GM21381 (cell line): ENCODE results near the gene ARMC2.
"Not testable (repeated sequence)": the region's sequence is repeated elsewhere in the genome, so short reads cannot be mapped to it uniquely, and the experiment has no call there.

Source experiments
- ATAC-seq: cut with Tn5 transposase; IDR thresholded peaks from one replicate; pipeline ENCODE4 v1.9.1; 2021; ENCODE audit warnings: mild to moderate bottlenecking, moderate library complexity; ENCODE audit not compliant: unreplicated experiment

Gene ARMC2, protein sequence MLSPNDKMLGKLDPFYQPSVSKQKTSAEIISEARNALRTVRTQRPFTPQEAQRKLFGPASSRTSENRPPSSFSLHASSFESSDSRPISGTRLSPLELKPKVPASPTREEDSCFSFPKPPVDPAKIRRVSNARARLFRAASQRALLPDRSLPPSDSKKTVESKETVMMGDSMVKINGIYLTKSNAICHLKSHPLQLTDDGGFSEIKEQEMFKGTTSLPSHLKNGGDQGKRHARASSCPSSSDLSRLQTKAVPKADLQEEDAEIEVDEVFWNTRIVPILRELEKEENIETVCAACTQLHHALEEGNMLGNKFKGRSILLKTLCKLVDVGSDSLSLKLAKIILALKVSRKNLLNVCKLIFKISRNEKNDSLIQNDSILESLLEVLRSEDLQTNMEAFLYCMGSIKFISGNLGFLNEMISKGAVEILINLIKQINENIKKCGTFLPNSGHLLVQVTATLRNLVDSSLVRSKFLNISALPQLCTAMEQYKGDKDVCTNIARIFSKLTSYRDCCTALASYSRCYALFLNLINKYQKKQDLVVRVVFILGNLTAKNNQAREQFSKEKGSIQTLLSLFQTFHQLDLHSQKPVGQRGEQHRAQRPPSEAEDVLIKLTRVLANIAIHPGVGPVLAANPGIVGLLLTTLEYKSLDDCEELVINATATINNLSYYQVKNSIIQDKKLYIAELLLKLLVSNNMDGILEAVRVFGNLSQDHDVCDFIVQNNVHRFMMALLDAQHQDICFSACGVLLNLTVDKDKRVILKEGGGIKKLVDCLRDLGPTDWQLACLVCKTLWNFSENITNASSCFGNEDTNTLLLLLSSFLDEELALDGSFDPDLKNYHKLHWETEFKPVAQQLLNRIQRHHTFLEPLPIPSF

DNA sequence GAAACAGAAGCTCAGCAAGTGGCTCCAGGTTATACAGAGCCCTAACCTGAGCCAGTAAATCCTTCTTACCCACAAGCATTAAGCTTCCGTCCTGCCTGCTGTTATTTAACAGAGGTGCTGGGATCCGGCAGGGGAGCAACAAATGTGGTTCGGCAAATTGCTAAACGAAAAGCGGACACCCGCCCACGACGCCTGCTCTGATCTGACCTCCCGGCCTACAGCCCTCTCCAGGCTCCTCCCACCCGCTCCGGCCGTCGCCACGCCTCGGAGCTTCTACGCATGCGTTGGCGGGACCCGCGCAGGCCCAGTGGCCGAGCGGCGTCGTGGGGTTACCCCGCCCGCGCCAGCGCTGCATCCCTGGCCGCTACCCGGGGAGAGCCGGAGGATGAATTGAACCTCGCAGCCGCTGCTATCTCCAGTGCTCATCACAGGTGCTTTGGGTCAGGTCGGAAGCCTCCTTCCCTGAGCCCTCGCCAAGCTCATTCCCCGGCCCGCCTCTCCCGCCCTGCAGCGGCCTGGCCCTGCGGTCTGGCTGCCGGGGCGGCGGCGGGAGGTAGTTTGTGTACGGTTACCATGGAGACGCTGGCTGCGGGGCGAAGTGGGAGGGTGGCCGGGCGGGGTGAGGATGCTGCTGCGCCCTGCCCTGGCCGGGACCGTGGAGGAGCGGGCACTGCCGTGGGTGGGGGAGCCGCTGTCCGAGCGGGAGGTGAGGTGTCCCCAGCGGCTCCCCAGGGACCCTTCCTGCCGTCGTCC, at the start of gene ARMC2:
Gene ARMC2, plus strand, starts transcription at position 307 of the 753 bp plus-strand sequence. CDS start 5,846 bp downstream, outside the sequence.
- peak; percentile 98 for ATAC-seq

- no peak for ATAC-seq
These were observed 49.4 kb upstream of the ARMC2 start for GRCh38 chr6:108798670-108799353.

DNA sequence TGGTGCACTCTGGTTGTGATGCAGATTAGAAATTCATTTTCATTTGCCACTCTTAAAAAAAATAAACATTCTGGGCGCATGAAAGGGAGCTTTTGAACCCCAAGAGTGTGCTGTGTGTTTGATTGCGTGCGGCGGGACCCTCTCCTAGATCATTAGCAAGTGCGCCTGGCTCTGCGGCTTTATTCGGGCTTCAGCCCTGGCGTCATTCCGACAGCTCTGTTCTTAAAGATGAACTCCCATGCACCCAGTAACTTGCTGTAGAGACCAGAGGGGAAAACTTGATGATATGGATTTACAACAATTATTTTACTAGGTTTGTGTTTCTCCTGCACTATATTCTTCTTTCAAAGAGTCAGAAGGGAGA, 48.9 kb upstream of the ARMC2 start:
- no peak for ATAC-seq

DNA sequence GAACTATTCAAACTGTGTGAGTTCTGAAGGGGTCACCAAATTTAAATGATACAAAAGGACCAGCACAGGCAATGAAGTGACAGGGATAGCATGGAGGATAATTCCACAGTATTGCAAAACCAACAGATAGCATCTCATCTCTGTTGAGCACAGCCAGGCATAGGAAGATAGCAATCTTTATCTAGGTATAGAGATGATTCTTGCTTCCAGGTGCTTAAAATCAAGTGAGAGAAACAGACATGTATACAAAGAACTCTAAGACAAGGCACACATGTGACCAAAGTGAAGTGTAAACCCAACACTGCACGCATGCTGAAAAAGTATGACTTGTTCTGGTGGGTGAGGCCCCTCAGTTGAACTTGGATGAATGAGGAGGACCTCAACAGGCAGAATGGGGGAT, 48.4 kb upstream of the ARMC2 start:
- ATAC-seq = no peak

DNA sequence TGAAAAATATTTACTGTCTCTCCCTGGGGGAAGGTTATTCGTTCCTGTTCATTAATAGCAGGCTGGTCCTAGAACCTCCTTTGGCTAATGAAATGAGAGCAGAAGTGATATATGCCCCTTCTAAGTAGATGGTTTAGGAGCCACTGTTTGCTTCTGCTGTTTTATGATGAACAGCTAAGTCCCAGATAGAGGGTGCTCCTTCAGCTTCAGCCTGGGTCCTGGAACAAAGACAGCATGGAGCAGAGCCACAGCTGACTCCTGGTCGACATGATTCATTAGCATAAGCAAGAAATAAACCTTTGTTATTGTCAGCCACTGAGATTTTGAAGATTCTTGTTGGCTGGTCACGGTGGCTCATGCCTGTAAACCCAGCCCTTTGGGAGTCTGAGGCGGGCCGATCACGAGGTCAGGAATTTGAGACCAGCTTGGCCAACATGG, 47.8 kb upstream of the ARMC2 start:
- ATAC-seq = no peak

DNA sequence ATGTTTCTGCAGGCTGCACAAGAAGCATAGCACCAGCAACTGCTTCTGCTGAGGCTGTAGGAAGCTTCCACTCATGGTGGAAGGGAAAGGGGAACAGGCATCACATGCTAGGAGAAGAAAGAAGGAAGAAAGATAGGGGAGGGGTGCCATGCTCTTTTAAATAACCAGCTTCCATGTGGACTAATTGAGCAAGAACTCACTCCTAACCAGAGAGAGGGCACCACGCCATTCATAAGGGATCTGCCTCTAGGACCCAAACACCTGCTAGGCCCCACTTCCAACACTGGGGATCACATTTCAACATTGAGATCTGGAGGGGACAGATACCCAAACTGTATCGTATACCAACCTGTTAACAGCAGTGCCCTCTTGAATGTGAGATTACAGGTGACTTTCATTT, 46.9 kb upstream of the ARMC2 start:
- ATAC-seq = no peak

- no peak for ATAC-seq
These were observed 44.2 kb upstream of the ARMC2 start for GRCh38 chr6:108803982-108804490.

GRCh38 chr6:108804956-108805355, 43.3 kb upstream of the ARMC2 start:
- ATAC-seq = no peak

DNA sequence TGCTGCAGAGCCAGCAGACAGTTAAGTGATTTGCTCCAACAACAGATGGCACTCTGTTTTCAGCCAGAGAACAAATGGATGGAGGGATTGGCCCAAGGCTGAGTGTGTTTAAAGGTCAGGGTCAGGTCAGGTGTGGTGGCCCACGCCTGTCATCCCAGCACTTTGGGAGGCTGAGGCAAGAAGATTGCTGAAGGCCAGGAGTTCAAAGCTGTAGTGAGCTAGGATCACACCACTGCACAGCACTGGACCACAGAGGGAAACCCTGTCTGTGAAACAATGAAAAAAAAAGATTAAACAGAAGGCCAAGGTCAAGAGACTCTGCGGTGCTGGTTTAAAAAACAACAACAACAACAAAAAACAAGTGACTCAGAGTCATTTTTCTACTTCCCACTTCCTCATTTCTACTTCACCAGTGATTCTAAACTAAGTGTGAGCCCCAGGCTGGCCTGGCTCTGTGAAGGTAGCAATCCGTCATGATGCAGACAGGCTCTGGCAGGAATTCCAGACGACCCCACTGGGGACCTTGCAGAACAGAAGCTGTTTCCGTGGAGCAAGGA, 42.5 kb upstream of the ARMC2 start:
- ATAC-seq = peak; percentile 73

- ATAC-seq = peak; percentile 14
These were observed 42.1 kb upstream of the ARMC2 start for GRCh38 chr6:108806171-108806570.

DNA sequence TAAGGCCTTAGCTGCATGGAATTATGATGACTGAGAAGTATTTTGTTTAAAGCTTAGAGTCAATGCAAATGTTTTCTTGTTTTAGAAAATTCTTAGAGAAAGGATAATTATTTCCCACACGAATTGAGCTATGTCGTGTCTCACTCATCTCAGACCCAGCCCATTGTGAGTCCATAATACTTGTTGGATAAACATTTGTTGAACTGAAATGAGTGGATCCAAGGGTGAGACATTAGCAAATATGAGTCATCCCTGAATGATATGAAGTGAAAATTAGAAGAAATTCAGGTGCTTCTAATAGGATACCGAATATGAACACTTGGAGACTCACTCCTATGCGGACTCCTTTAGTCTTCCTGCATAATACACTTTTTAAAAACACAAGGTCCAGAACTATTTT, 41.6 kb upstream of the ARMC2 start:
- no peak for ATAC-seq

- no peak for ATAC-seq
These were observed 40.3 kb upstream of the ARMC2 start for GRCh38 chr6:108807928-108808327.

DNA sequence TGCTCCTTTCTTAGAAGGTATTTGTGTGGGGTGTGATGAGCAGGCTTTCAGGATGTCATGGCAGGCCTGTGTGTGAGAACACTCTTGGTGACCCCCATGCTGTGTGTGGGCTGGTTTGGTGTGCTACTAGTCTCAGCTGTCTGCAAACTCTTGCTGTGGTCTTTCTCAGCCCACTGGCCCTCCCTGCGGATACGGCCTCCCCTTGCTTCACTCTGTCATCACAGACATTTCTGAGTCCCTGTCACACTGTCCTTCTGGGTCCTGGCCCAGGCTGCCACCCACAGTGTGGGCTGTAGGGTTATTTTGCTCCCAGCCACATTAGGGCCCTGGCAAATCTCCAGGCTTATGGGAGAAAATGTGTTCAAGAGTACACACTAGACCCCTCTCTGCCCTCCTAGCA, 39.0 kb upstream of the ARMC2 start:
- ATAC-seq = no peak

GRCh38 chr6:108810057-108810643, 38.1 kb upstream of the ARMC2 start:
- no peak for ATAC-seq

- no peak for ATAC-seq
These were observed 36.7 kb upstream of the ARMC2 start for GRCh38 chr6:108811490-108811889.

- ATAC-seq = not testable (repeated sequence)
These were observed 35.0 kb upstream of the ARMC2 start for GRCh38 chr6:108813218-108813617.

DNA sequence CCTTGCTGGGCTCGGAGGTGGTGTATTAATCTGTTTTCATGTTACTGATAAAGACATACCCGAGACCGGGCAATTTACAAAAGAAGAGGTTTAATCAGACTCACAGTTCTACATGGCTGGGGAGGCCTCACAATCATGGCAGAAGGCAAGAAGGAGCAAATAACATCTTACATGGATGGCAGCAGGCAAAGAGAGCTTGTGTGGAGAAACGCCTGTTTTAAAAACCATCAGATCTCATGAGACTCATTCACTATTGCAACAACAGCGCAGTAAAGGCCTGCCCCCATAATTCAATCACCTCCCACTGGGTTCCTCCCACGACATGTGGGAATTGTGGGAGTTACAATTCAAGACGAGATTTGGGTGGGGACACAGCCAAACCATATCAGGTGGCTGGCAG, 30.9 kb upstream of the ARMC2 start:
- not testable (repeated sequence) for ATAC-seq

GRCh38 chr6:108820006-108820405, 28.2 kb upstream of the ARMC2 start:
- ATAC-seq = no peak

DNA sequence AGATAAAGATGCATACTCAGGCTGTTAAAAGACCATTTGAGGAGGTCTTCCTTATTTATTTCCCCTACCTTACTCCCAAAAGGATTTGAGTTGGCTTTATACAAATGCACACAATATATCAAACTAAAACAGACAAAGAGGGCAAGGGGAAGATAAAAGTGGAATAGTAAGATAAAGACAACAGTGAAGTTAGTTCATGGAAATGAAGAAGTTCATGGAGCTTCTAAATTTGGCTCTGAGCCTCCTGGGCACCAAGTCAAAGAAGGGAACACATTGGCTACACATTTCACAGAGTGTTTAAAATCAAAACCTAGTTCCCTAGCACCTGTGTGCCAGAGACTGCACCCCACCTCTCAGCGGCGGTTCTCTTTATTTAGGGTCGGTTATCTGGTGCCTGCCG, 25.8 kb upstream of the ARMC2 start:
- no peak for ATAC-seq

GRCh38 chr6:108825326-108825725, 22.9 kb upstream of the ARMC2 start:
- ATAC-seq = no peak
